ENCODE measurements around the gene TMLHE. TPM values are rescaled to one million over a fixed set of nuclear protein-coding genes. Genes with fewer than 3 reads are reported as not detected.
"Not testable (repeated sequence)": the region's sequence is repeated elsewhere in the genome, so short reads cannot be mapped to it uniquely, and the experiment has no call there.

The TMLHE gene
- total RNA-seq, 4 donors from 2014 or later, result 14.0 to 29.9 (median 16.9) TPM

- no peak for ATAC-seq
These were observed 67.9 kb downstream of the TMLHE start for GRCh38 chrX:155544881-155545280.

GRCh38 chrX:155535866-155536265 lies 76.9 kb downstream of the TMLHE start:
- Histone ChIP-seq H3K27ac (no peak overlapping the region), H3K27me3 (no peaks in the 10 kb centered on the region), H3K36me3 (no peaks in the 10 kb centered on the region), H3K4me1 (no peaks in the 10 kb centered on the region), H3K4me3 (no peak overlapping the region), H3K9me3 (no peaks in the 10 kb centered on the region)
- ATAC-seq, result no peak
- WGBS, 2 donors (ENCODE audit: low coverage in 1 of 2), result 88% methylated on average over 1 of the region's 1 CpG; no CpG with 5 or more reads in 1 of the 2 donors
- TF ChIP-seq POLR2A (IDR thresholded peaks at IDR 0.05), result no peak
- no peak for TF ChIP-seq EP300 (IDR thresholded peaks at IDR 0.05)

More at GRCh38 chrX:155544881-155545280, 67.9 kb downstream of the TMLHE start:
- Histone ChIP-seq H3K27ac (no peak overlapping the region), H3K36me3 (peaks cover 0 to 35% of the 10 kb centered on the region in 2 donors), H3K4me1 (no peaks in the 10 kb centered on the region), H3K9me3 (peaks cover 0 to 18% (median 0%) of the 10 kb centered on the region in 3 donors), H3K4me3 (no peak overlapping the region), H3K27me3 (no peaks in the 10 kb centered on the region)
- TF ChIP-seq EP300 (IDR thresholded peaks at IDR 0.05) (no peak), CTCF (IDR thresholded peaks at IDR 0.05) (no peak), POLR2A (IDR thresholded peaks at IDR 0.05) (no peak), POLR2AphosphoS5 (IDR thresholded peaks at IDR 0.05) (no peak)
- WGBS, 2 donors (ENCODE audit: low coverage in 1 of 2), result 29% methylated on average over 2 of the region's 2 CpGs; no CpG with 5 or more reads in 1 of the 2 donors

- no peaks in the 10 kb centered on the region for H3K36me3 ChIP-seq
- no peaks in the 10 kb centered on the region for H3K27me3 ChIP-seq
- H3K27ac ChIP-seq, result no peak overlapping the region
- no peaks in the 10 kb centered on the region for H3K4me1 ChIP-seq
- no peak for ATAC-seq
- H3K9me3 ChIP-seq, result no peaks in the 10 kb centered on the region
- H3K4me3 ChIP-seq, result no peak overlapping the region
- no peak for TF ChIP-seq EP300 (IDR thresholded peaks at IDR 0.05)
- no peak for TF ChIP-seq CTCF (IDR thresholded peaks at IDR 0.05)
- no peak for TF ChIP-seq POLR2A (IDR thresholded peaks at IDR 0.05)
- TF ChIP-seq POLR2AphosphoS5 (IDR thresholded peaks at IDR 0.05), result no peak
These were observed 78.0 kb downstream of the TMLHE start for GRCh38 chrX:155534800-155535199.

GRCh38 chrX:155527023-155527422 lies 85.7 kb downstream of the TMLHE start:
- peaks cover 0 to 44% of the 10 kb centered on the region in 2 donors for H3K36me3 ChIP-seq
- WGBS, 2 donors (ENCODE audit: low coverage in 1 of 2), result 82% methylated on average over 2 of the region's 2 CpGs; no CpG with 5 or more reads in 1 of the 2 donors
- not testable (repeated sequence) for H3K4me1 ChIP-seq, H3K27me3 ChIP-seq, H3K9me3 ChIP-seq, ATAC-seq, H3K27ac ChIP-seq, H3K4me3 ChIP-seq

- Histone ChIP-seq H3K9me3 (no peaks in the 10 kb centered on the region), H3K4me3 (no peak overlapping the region), H3K4me1 (no peaks in the 10 kb centered on the region), H3K27me3 (no peaks in the 10 kb centered on the region), H3K27ac (no peak overlapping the region), H3K36me3 (peaks cover 0 to 29% of the 10 kb centered on the region in 2 donors)
- TF ChIP-seq POLR2A (IDR thresholded peaks at IDR 0.05), result no peak
- TF ChIP-seq POLR2AphosphoS5 (IDR thresholded peaks at IDR 0.05), result no peak
- TF ChIP-seq EP300 (IDR thresholded peaks at IDR 0.05), result no peak
- TF ChIP-seq CTCF (IDR thresholded peaks at IDR 0.05), result no peak
- no peak for ATAC-seq
These were observed 98.5 kb downstream of the TMLHE start for GRCh38 chrX:155514225-155514624.

- no peak for ATAC-seq
- TF ChIP-seq EP300 (IDR thresholded peaks at IDR 0.05), result no peak
- Histone ChIP-seq H3K4me1 (no peaks in the 10 kb centered on the region), H3K27me3 (no peaks in the 10 kb centered on the region), H3K36me3 (peaks cover 0 to 15% of the 10 kb centered on the region in 2 donors), H3K9me3 (no peaks in the 10 kb centered on the region), H3K4me3 (no peak overlapping the region), H3K27ac (no peak overlapping the region)
These were observed 107.5 kb downstream of the TMLHE start for GRCh38 chrX:155505296-155505695.

- WGBS, 2 donors (ENCODE audit: low coverage in 1 of 2), result no CpG with 5 or more reads among the region's 2 CpGs
- H3K27me3 ChIP-seq, result not testable (repeated sequence)
These were observed 117.6 kb downstream of the TMLHE start for GRCh38 chrX:155495134-155495533.

GRCh38 chrX:155491421-155491820 lies 121.3 kb downstream of the TMLHE start:
- H3K4me1 ChIP-seq, H3K27me3 ChIP-seq, ATAC-seq, H3K36me3 ChIP-seq, H3K27ac ChIP-seq, H3K4me3 ChIP-seq, H3K9me3 ChIP-seq: not testable (repeated sequence)
- WGBS, 2 donors (ENCODE audit: low coverage in 1 of 2), result no CpG with 5 or more reads among the region's 3 CpGs

More at GRCh38 chrX:155495134-155495533, 117.6 kb downstream of the TMLHE start:
- not testable (repeated sequence) for H3K4me1 ChIP-seq, H3K36me3 ChIP-seq, H3K9me3 ChIP-seq, H3K4me3 ChIP-seq, H3K27ac ChIP-seq, ATAC-seq

- H3K36me3 ChIP-seq, H3K27ac ChIP-seq, H3K4me1 ChIP-seq, ATAC-seq, H3K27me3 ChIP-seq, H3K4me3 ChIP-seq, H3K9me3 ChIP-seq: not testable (repeated sequence)
- WGBS, 2 donors (ENCODE audit: low coverage in 1 of 2), result no CpG with 5 or more reads among the region's 7 CpGs
These were observed 135.6 kb downstream of the TMLHE start for GRCh38 chrX:155477136-155477535.

- not testable (repeated sequence) for H3K4me3 ChIP-seq, H3K4me1 ChIP-seq, H3K36me3 ChIP-seq, H3K9me3 ChIP-seq, ATAC-seq, H3K27ac ChIP-seq, H3K27me3 ChIP-seq
- no CpG with 5 or more reads among the region's 9 CpGs for WGBS, 2 donors (ENCODE audit: low coverage in 1 of 2)
These were observed 146.3 kb downstream of the TMLHE start for GRCh38 chrX:155466269-155466938.
